GM19438 (cell line): ENCODE results near the gene PCTP.
A peak's percentile ranks its signal among the peaks of the same experiment; 100 is the strongest.

Source experiments
- ATAC-seq: cut with Tn5 transposase; IDR thresholded peaks from one replicate; pipeline ENCODE4 v1.9.1; 2021; ENCODE audit warnings: low read depth; ENCODE audit not compliant: unreplicated experiment

The PCTP gene

DNA sequence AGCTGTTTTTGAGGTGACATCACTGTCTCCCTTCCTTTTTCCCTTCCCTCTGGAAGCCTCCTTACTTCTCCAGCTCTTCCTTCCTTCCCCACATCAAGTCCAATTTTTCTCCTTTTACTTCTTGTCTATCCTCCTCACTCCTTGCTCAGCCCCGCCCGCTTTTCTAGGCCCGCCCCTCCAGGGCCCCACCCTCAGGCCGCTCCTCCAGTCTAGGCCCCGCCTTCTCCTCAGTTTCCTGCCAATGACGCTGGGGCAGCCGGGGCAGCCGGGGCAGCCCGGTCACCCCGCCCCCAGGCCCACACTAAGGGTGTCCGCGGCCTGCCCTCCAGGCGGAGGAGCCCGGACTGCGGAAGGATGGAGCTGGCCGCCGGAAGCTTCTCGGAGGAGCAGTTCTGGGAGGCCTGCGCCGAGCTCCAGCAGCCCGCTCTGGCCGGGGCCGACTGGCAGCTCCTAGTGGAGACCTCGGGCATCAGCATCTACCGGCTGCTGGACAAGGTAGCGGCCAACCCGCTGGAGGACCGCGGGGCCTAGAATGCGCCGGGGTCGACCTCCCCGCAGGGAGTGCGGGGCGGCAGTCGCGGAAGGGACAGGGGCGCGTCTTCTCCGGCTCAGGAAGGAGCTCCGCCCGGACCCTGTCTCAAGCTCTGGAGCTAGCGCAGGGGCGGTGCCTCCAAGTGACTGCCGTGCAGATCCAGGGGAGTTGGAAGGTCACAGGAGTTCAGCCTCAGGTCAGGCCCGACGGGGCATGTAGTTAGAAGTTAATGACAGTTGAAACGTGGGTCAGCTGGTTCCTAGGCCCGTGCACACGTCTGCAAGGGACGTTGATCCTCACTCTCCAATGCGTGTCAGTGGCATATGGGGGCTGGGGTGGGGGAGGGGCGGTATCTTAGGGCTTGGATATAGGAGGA is at the start of gene PCTP:
TSS of gene PCTP (plus strand) at position 302 of the 908 bp plus-strand sequence. CDS start at position 355, 53 bp downstream.
- peak; percentile 98 for ATAC-seq

DNA sequence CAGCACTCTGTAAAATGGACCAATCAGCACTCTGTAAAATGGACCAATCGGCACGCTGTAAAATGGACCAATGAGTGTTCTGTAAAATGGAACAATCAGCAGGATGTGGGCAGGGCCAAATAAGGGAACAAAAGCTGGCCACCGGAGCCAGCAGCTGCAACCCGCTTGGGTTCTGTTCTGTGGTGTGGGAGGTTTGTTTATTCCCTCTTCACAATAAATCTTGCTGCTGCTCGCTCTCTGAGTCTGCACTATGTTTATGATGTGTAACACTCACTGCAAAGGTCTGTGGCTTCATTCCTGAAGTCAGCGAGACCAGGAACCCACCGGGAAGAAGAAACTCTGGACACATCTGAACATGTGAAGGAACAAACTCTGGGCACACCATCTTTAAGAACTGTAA is 48.7 kb upstream of the PCTP start:
- ATAC-seq = no peak

DNA sequence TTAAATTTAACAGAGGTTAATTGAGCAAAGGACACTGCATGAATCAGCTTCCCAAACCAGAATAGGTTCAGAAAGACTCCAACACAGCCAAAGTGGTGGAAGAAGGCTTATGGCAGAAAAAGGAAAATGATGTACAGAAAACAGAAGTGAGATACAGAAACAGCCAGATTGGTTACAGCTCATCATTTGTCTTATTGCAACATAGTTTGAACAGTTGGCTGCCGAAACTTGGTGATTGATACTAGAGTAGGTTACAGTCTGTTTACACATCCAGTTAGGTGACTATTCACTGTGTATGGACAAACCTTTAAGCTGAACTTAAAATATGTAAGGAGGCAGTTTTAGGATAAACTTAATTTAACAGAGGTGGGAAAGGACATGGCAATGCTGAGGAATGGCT is 46.5 kb upstream of the PCTP start:
- ATAC-seq = no peak

DNA sequence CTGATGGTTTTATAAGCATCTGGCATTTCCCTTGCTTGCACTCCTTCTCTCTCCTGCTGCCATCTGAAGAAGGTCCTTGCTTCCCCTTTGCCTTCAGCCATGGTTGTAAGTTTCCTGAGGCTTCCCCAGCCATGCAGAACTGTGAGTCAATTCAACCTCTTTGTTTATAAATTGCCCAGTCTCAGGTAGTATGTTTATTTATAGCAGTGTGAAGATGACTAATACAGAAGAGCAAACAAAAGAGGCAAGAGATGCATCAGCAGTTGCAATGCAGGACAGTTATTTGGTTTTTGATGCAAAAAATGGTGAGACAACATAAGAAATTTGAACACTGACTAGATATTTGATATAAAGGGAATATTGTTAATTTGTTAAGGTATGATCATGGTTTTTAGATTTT is 45.0 kb upstream of the PCTP start:
- ATAC-seq = no peak

DNA sequence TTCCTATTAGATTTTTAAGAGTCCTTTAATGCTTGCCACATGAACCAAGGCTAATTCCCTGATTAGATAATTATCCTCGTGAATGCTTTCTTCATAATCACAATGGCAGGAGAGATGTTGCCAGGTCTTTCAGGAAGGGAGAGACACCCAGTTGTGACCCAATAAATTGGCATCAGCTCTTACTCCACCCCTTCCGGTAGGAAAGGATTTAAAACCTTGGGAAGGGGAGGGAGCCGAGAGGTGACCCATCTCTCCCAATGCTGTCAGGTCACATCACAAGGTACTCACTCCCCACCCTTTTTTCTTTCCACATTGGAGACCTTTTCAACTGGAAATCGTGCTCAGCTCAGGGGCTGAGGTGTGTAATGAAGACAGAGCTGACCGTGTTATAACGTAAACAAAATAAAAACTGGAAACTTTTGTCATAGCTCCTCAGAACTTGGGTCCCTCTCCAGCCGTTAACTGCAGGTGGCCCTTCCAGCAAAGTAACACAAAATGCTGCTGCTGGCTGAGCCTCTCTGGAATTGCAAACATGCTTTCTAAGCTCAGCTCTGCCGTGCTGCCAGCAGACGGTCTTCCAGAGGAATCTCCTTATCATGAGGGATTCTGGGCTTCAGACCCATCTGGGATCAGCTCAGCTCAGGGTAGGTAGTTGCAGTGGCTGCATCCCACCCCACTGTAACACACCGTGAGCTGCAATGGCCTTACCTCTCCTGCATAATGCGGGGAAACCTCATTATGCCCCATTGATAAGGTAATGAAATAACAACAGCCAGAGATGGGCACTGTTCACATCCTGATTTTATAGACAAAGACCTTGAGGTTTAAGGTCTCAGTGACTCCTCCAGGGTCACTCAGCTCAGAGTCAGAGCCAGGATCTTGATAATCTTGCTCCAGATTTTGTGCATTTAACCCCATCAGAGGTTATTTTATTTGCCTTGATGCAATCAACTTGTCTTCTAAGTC is 43.8 kb upstream of the PCTP start:
- ATAC-seq = no peak

DNA sequence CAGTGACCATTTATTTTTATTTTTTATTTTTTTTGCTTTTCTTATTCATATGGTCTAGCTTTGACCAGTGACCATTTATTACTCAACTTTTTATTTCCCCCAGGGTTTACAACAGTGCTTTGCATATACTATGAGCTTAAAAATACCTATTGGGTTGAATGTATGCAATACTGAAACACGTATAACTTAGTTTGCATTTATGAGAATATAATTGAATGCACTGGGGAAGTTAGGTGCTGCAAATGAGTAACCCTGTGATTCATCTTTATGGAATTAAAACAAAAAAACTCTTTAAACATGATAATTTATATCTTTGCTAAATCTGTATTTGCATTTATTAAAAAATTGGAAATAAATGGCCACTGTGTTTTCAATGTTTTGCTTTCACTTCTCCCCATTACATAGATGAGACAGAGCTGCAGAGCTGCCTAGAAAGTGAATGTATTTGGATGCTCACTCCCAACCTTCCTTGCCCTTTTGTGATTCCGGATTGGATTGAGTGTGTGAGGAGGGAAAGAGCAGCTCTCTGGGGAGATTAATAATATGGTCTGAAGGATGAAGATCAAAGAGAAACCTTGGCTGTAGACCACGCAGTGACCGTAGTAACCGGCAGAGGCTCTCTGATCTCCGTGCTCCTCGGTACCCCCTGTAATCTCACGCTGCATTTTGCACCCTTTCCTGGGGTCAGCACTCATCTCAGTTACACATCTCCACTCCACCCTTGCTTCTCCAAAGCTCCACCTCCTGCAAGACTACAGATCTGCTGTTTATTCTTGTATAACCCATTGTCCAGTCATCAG is 42.5 kb upstream of the PCTP start:
- no peak for ATAC-seq

DNA sequence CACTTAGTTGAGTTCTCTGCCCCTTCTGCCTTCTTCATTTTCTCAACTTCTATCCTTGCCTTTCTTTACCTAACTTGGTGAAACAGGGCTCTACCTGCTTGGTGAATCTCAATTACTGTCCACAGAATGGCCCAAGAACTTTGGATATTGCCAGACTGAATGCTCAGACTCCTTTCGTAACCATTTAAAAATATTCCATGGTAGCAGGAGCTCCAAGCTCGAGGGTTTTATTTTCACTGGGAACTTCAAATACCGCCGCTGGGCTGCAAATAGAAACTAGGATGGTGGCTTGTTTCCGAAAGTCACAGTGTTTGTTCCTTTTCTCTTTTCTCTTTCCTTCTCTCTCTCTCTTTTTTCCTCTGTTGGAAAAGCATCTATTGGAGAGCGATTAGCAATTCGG is 41.4 kb upstream of the PCTP start:
- ATAC-seq = no peak

DNA sequence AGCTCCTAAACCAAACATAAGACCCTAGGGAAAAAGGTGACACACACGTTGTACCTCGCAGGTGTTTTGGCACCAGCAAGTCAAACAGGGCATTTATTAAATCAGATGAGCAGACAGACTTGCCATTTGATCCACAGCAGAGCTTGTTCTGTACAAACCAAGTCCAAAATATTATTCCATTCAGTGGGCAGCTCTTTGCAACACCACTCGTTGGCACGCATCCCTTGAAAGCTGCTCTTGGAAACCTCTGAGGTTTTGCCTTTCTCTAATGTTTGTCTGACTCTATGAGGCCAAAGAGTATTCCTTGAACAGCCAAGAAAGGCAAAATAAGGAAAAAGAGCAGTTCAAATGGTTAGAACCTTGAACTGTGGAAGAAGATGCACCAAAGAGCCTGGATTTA is 40.9 kb upstream of the PCTP start:
- ATAC-seq = no peak

DNA sequence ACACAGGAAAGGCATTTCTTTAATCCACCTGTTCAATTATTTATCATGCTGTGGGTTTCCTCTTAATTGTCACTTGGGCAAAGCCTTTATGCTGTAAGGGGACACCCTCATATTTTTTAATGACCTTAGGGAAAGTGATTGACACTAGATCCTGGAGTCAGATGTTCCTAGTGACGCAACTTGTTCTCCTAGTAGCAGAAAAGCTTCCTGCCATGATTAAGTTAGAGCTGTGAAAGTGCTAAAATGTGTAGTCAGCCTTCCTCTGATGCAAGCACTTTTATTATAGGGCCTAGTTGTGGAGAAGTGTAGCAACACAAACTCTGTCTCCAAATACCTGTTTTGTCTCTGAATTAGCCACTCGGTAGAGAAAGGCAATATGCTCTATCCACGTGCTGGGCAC is 40.4 kb upstream of the PCTP start:
- ATAC-seq = no peak

DNA sequence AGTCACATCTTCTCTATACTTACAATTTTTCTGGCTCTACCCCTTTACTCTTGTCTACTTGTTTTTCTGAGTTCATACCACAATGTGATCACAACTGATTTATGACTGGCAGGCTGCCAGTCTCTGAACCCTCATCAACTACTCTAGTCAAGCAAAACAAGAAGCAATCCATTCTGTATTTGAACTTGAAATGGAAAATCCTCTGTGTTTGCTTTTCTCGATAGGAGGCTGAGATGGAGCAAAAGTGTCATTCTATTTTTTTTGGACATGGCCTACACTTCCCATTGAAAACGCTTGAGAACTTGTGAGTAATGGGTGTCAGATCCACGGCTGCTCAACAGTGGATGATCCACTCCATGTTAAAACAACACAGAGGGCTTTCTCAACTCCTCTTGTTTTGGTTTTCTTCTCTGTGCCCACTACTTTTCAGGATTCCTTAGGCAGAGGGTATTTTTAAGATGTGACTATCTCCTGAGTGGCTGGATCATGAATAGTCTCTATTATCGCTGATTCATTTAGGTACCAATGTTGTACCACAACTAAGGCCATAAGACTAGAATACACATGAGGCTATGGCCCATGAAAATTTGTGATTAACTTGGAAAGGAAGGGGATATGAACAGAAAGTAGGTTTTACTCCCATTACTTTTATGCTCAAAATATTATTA is 39.9 kb upstream of the PCTP start:
- no peak for ATAC-seq

DNA sequence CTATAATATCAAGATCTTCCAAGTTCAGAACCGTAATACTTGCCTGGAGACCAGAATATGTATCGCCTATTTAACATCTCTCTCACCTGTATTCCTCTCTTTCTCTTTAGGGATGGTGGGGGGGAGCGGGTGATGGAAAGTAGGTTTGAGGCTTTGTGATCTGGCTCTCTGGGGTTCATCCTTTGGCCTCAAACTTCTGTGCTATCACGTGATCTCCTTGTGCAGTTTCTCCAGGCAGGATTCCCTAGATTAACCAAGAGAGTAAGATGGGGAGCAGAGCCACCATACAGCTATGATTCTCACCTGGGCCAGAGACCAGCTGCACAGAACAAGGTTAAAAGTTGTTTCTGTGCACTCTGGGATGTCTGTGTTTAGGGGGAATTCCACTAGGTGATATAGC is 33.4 kb upstream of the PCTP start:
- ATAC-seq = no peak

DNA sequence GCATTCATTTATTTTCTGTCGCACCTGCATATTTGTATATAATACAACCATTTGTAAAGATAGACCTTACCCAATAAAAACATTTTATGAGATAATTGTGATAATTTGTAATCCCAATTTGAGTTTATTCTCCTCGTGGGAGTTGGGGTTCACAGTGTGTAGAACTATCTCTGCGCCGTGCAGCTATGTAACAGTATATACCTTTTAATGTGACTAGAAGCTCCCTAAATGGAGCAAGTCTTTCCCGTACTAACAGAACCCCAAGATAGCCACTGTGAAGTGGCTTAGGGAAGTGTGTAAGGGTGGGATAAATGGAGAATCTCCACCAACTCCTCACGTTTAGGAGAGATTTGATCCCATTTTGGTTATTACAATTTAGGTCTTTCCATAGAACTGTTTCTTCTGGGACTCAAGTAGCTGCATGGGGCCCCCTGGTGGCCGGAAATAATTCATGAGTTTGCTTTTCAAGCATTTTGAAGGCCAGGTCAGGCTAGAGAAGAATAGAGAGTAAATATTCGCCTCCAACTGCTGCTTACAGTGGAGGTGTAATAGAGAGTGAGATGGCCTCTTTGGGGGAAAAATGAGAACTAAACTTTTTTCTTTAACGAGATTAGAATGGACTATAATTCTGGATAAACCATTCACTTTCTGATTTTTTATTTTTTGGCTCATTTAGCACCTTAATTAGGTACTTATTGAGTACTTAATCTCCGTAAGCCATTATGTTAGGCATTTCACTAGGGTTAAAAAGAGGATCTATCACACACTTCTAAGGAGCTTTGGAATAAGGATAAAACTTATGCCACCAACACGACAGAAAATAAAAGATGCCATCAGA is 32.7 kb upstream of the PCTP start:
- ATAC-seq = no peak

DNA sequence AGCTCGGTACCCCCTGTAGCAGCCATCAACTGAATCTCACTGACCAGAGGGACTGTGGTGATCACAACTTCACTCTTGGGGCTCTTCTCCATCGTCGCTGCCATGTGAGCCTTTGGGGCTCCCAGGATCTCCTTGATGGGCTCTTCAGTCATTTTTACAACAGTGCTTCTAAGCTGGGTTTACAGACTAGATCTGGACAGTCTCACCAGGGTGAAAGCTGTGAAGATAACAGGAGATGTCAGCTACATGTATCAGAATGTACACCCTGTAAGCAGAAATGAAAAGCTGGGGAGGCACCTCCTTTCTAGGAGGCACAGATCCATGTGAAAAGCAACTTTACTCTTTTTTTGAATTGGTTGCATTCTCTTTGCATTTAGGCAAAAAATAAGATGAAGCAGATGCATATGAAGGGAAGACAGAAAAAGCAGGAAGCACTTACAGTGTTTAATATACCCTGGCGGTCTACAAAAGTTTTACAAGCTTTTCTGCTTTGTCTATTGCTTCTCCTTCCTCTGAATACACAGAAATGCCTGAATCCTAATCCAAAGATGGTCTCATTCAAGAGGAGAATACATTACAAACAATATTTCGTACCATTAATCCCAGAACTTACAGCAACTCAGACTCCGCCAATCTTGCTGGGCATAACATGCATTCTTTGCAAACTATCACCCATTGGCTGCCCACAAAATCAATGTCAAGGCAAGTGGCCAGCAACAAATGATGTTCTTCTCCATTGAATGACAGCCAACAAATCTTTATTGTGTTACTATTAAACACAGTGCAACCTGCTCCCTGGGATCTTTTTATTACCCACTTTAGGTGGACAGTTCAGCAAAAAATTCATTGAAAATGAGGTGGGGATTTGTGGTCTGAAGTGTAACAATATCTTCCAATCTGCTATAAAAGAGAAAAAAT is 29.7 kb upstream of the PCTP start:
- no peak for ATAC-seq

DNA sequence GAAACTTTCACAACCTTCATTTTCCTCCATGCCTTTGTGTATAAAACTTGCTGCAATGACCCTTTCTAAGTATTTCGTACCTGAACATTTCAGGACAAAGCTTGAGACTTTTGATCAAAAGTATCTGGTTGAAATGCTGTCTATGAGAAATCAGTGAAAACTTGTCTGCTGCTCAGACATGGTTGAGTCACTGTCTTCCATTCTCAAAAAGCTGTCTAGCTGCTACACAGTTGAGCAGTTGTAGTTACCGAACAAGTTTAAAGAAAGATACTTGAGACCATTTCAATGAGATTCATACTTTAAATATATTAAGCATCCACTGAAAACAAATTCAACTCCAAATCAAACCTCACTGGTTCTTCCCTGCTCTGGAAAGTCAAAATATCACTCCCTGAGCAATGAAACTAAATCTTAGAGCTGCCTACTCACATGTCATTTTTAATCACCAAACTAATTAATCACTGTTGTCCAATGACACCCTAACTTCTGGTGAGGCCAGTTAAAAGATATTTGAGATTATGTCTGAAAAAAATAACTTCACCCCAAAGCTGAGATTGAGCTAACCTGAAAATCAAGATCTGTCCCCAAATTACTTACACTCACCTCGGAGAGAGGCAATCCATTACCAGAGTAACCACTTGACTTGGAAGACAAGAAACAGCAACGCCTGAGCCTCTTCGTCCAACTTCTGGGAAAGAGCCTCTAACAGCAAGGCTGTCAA is 28.7 kb upstream of the PCTP start:
- no peak for ATAC-seq

DNA sequence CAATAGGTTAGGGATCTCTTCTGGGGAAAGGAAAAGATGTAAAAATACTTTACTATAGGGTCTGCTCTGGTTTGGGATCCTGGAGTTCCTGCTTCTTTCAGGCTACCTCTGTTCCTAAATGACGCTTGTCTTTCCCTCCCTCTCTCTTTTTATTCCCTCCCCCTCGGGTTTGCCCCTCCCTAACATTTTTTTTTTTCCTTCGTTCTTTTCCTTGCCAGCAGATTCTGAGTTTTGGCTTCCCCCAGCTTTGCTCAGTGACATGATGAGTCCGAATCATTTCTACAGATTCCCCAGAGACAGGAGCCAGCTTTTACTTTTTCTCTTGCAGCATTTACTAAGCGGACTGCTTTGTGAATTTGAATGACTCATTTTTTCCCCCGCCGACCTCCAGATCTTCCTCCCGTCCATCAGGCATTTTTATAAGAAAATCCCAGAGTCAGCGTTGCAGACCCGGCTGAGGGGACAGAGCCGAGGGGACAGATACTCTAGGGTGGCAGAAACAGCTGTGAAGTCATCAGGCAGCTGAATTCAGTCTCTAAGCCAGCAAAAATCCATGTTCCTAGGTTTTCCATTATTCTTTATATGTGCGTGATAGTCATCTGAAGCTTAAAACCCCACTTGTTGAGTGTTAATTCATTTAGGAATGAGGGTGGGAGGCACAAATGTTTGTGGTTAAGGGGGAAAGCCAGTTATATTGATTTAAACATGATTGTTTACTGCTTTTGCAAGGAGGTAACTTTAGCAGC is 27.9 kb upstream of the PCTP start, which contains the start of gene TMEM100:
TSS of gene TMEM100 (minus strand) at position 123 of the 746 bp plus-strand sequence. CDS start 1,794 bp downstream, outside the sequence.
- no peak for ATAC-seq

DNA sequence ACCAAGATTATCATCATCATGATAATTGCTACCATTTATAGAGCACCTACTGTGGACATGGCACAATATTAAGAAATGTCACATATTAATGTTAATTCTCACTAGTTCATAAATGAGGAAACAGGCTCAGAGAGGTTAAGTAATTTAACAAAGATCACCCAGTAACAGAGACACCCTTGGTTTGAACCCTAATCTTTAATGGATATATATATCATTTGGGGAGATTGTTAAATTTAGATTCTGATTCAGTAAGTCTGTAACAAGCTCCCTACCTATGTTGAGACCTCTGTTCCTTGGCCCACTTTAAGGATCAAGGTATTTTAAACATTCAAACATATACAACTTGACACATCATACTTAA is 27.4 kb upstream of the PCTP start:
- no peak for ATAC-seq

DNA sequence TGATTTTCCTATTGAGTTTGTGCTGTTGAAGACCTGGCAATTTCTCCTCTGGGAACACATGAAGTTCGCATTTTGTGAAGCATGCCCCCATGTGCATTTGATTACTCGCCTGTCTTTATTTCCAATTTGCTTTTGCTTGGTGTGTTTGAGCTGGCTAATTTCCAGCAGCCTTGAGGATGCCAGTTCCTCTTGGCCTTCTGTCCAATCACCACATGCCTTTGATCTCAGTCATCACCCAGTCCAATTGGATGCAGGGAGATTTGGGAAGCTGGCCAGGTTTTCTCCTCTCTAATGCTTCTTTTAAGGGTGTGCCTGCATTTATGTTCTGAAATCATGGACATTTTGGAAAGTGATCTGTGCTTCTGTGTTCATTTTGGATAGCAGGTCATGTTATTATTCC is 24.4 kb upstream of the PCTP start:
- no peak for ATAC-seq
